Astrocyte (in vitro differentiated cells and primary cell): ENCODE results near the gene MORN5.

Source experiments
- EZH2 ChIP-seq: IDR thresholded peaks from 2 replicates; pipeline ENCODE4 v1.6.1; 2012; ENCODE audit warnings: mild to moderate bottlenecking, low read length, inconsistent platforms; ENCODE audit not compliant: insufficient read depth
- TF ChIP-seq, protein P1 (sequence below): IDR thresholded peaks from 2 replicates; pipeline ENCODE4 v1.5.1; 2011; ENCODE audit warnings: low read depth, mild to moderate bottlenecking, inconsistent platforms, low read length, moderate library complexity; ENCODE audit not compliant: insufficient read depth

DNA sequence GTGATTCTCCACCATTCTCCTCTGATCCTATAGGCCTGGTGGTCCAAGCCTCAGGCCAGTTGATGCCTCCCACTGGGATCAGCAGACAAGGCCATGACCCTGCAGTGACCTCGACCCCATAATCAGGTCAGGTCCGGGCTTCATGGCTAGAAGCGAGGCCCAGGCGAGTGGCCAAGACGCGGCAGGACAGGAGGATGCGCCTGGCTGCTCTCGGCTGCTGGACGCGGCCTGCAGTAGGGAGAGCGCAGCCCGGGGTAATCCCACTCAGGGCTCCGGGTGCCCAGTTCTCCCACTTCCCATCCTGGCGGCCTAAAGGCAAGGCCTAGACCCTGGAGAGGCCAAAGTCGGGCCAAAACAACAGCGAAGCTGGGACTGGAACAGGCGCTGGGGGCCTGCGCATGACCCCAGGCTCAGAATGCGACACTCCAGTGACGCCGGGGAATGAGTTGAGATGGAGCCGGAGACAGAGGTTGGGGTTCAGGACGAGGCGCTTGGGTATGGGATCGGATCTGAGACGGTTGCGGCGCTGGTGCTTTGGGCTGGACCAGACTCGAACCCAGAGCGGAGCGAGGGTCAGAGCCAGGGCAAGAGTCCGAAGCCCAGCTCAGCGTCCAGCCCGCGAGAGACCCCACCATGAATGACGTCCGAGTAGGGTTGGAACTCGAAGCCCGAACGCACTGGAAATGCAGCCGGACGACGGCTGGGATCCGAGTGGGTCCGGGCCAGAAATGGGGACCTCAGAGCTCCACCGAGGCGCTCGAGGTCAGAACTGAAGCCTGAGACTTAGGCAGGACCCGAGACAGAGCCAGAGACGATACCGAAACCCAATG is 65.8 kb downstream of the MORN5 start:
- no peak for TF ChIP-seq EZH2
- TF ChIP-seq, protein P1, sequence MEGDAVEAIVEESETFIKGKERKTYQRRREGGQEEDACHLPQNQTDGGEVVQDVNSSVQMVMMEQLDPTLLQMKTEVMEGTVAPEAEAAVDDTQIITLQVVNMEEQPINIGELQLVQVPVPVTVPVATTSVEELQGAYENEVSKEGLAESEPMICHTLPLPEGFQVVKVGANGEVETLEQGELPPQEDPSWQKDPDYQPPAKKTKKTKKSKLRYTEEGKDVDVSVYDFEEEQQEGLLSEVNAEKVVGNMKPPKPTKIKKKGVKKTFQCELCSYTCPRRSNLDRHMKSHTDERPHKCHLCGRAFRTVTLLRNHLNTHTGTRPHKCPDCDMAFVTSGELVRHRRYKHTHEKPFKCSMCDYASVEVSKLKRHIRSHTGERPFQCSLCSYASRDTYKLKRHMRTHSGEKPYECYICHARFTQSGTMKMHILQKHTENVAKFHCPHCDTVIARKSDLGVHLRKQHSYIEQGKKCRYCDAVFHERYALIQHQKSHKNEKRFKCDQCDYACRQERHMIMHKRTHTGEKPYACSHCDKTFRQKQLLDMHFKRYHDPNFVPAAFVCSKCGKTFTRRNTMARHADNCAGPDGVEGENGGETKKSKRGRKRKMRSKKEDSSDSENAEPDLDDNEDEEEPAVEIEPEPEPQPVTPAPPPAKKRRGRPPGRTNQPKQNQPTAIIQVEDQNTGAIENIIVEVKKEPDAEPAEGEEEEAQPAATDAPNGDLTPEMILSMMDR = no peak
